KG1 (cell line): ENCODE results near the gene RPL28.

Experiments
- DNase-seq: peaks from one replicate; lab custom pipeline; 2025; lab: John Stamatoyannopoulos, UW

Gene RPL28

DNA sequence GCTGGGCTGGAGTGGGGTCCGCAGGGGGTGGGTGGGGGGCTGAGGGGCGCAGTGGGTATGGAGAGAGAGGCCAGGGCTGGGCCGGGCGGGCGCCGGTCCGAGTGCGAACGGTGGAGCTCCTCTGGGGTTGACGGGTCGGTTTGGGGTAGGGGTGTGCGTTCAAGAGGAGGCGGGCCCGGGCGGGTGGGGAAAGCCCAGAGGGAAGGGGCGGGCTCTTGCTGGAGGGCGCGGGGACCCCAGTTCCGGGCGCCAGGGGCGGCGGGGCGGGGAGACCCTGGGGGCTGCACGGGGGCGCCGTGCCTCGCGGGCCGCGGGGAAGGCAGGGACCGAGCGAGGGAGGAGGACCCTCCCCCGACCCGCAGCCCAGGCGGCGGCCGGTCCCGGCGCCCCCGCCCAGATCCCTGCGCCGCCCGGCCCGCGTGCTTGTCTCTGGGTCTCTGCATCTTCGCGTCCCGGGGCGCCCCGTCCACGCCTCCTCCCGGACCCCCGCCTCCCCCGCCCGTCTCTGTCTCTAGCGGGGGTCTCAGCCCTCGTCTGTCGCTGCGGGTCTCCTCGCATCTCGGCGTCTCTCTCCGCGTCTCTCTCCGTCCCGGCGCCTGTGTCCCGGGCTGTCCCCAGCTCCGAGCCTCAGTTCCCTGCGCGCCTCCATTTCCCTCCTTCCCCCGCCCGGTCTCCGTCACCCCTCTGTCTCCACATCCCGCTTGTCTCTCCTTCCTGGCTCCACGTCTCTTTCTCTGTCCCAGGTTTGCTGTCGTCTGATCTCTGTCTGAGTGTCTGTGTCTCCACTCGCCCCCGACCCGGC lies 65.6 kb downstream of the RPL28 start:
- DNase-seq: no peak

- no peak for DNase-seq
Measured at GRCh38 chr19:55451965-55452748, 66.4 kb downstream of the RPL28 start.
